NCI-H2227 (cell line): ENCODE measurements around the gene DACT3.

Source experiments
- DNase-seq: peaks from one replicate; lab custom pipeline; 2025; ENCODE audit not compliant: unreplicated experiment; lab: John Stamatoyannopoulos, UW

The DACT3 gene

GRCh38 chr19:46661020-46661731, at the start of gene DACT3:
Gene DACT3 (minus strand): TSS chr19:46661182. CDS start chr19:46661064, 118 bp downstream.
- peak; percentile 99 for DNase-seq

GRCh38 chr19:46710687-46711086, 49.7 kb upstream of the DACT3 start:
- DNase-seq, result no peak

GRCh38 chr19:46704379-46705076, 43.5 kb upstream of the DACT3 start:
- peak; percentile 34 for DNase-seq

DNA sequence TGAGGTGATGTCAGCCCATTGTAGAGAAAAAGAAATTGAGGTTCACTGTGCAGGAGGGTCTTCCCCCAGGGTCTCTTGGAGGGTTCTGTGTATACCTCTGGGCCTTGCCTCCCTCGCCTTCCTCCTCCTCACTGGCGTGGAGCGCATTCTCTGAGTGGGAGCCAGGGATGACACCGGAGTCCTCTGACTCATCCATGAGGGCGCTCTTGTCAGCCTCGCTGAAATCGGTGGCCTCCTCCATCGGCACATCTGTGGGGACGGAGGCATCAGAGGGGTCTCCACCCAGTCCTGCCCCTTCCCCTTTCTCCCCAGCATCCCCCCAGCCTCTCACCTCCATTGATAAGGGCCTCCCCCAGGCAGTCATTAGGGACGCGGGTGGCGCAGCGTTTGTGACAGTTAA, 39.7 kb upstream of the DACT3 start:
- no peak for DNase-seq

DNA sequence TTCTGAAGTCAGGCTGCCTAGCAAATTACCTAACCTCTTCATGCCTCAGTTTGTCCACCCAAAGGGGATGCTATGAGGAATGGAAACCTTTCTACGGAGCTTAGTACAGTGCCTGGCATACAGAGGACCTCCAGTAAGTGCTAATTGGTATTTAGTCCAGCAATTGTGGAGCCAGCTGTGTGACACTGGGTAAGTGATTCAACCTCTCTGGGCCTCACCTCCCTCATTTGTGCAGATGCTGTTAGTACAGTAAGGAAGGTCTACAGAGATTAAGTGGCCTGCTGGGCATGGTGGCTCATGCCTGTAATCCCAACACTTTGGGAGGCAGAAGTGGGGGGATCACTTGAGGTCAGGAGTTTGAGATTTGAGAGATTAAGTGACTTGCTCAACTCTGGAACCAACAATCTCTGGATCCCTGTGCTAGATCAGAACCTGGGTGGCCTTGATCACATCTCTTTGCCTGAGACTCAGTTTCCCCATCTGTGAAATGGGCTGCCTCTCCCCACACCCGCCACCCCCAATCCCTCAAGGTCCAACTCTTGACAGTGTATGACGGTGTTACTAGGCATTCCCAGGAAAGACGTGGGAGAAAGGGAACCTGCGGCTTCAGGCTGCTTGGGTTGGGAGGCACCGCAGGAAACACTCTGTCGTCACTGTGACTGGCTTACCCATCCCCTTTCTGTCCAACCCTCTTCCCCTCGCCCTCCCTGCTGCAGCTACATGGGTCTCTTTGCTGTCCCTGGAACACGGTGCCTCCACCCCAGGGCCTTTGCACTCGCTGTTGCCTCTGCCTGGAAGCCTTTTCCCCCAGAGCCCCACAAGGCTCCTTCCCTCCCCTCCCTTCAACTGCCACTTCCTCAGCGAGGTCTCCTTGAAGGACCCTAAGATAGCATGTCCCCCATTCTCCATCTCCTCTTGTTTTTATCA, 37.7 kb upstream of the DACT3 start:
- DNase-seq, result no peak

DNA sequence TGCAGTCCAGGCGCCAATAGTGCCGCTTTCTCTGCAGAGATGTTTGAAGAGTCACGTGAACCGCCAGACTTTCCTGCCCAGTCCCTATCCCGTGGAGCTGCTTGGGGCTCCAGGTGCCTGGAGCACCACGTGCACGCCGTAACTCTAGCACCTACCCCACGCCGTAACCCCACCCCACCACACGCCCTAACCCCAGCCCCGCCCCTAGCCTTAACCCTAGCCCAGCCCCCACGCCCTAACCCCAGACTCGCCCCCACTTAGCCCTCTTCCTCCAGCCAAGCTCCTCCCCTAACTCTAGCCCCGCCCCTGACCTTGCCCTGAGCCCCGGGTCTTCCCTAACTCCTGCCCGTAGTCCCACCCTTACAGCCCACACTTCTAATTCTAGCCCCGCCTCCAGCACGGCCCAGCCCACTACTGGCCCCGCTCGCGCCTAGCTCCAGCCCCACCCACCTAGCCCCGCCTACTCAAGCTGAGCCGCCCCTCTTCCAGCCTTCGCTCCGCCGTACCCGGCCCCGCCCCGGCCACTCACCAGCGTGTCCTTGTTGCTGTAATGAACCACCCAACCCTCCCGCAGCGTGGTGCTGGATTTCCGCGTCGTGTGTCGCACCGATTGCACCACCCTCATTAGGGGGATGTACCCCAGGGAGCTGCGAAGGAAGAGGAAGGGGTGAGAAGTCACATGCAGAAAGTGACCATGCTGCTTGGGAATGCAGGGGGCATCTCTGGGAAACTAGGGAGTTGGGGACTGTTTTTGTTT, 36.4 kb upstream of the DACT3 start:
- DNase-seq, result no peak

- no peak for DNase-seq
Measured at GRCh38 chr19:46696866-46697203, 35.9 kb upstream of the DACT3 start.

DNA sequence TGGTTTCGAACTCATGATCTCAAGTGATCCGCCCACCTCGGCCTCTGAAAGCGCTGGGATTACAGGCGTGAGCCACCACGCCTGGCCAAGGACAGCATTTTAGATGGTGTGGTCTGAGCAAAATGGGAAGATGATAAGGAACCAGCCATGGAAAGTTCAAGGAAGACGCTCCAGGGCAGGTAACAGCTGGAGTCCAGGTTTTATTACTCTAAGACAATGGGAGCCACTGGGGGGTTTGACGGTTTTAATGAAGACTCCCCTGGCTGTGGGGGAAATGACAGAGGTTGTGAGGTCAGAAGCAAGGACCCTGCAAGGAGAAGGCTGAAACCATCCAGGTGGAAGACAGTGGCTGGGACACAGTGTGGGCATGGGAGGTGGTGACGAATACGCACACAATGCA, 35.1 kb upstream of the DACT3 start:
- no peak for DNase-seq

DNA sequence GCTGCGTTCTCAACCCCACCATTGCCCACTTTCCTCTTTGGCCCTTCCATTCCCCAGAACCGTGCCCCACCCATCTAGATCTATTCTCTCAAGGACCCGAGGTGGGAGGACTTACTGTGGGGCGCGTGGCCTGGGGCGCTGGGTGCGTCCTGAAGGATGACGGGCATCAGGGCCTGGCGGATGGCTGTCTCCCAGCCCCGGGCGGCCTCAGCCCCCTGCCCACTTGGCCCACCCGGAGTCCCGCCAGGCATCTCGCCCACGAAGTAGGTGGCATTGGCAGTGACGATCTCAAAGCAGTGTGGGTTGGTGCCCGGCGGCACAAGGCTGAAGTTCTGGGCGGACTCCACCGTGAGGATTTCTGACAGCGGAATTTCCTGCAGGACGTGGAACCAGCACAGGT, 32.8 kb upstream of the DACT3 start:
- no peak for DNase-seq

- no peak for DNase-seq
Measured at GRCh38 chr19:46692918-46693722, 32.1 kb upstream of the DACT3 start.

DNA sequence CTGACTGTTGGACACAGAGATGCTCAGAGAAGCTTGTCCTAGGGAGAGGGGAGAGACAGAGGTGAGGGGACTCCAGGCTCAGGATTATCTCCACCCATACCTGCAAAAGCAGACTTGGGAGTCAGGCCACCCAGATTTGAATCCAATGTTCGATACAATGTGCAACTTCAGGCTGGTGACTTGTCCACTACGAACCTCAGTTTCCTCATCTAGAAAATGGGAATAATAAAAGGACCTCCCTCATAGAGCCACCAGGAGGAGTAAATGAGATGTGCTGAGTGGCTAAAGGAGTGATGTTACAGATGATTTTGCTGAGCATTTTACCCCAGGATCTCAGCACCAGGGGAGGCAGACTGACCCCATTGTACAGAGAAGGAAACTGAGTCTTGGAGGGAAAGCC, 31.0 kb upstream of the DACT3 start:
- no peak for DNase-seq

DNA sequence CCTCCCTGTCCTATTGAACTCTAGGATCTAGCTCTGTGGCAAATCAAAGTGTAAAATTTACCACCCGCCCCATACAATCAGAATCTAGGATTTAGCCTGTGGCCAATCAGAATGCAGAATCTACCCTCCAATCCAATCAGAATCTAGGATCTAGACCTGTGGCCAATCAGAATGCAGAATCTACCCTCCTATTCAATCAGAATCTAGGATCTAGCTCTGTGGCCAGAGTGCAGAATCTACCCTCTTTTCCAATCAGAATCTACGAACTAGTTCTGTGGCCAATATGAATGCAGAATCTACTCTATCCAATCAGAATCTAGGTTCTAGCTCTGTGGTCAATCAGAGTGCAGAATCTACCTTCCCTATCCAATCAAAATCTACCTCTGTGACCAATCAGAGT, 30.1 kb upstream of the DACT3 start:
- no peak for DNase-seq

DNA sequence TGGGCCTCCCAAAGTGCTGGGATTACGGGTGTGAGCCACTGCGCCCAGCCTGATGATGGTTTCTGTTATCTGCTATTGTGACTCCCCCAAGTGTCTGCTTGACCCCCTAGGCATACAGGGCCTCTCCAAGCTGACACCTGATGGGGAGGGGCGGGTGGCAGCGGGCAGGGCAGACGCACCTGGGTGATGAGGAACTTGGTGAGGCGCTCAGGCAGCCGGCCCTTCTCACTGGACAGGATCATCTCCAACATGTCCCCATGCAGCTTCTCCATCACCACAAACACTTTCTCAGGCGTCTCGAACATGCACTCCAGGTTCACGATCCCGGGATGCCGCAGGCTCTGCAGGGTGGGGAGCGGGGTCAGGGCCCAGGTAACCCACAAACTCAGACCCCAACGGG, 28.4 kb upstream of the DACT3 start:
- no peak for DNase-seq

GRCh38 chr19:46687438-46688145, 26.6 kb upstream of the DACT3 start:
- DNase-seq, result no peak

DNA sequence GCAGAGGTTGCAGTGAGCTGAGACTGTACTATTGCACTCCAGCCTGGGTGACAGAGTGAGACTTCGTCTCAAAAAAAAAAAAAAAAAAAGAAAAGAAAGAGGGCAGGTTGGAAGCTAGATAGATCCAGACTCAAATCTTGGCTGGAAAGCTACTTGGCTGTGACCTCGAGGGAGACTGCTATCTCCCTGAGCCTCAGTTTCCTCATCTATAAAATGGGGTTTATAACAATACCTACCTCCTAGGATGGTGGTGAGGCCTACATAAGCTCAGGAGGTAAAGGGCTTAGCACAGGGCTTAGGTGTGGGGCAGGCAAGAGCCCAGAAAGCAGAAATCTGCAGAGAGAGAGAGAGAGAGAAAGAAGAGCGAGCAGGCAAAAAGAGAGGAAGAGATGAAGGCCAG, 24.2 kb upstream of the DACT3 start:
- no peak for DNase-seq

GRCh38 chr19:46678110-46678732, 17.2 kb upstream of the DACT3 start:
- DNase-seq, result peak; percentile 14

DNA sequence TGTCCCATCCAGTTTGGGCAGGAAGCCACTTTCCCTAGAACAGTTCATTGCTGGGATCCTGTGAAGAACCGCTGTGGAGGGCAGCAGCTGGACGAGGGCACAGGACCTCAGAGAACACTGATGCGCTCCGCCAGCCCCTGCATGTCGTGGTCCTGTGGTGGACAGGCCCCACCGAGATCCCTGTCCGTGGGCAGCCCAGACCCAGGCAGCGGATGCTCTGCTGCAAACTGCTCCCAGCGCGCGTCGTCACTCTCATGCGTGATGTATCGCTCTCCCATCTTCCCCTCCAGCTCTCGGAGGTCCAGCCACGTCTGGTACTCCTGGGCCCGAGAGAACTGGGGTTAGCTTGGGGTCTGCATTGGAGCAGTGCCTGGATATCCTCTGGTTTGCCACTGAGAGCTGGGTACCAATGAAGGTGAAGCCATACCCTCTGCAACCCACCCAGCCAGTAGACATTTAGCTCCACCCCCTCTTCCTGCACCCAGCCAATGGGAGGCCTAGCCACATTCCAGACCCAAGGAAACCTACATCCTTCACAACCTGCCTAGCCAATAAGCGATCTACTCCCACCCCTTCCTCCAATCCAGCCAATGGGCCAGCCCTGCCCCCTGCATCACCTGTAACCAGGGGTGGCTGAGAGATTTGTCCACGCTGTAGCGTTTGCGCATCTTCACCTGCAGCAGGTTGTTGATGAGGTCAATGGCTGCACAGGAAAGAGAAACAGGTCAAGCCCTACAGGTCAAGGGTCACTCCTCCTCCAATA, 13.6 kb upstream of the DACT3 start:
- DNase-seq, result peak; percentile 21

- no peak for DNase-seq
Measured at GRCh38 chr19:46670813-46671212, 9.8 kb upstream of the DACT3 start.
